GM10847 (cell line): ENCODE results near the gene JAZF1.

Source experiments
- POLR2A ChIP-seq: IDR thresholded peaks from 2 replicates; pipeline ENCODE4 v1.6.1; 2011; ENCODE audit not compliant: insufficient read length; ENCODE audit errors: extremely low read depth

The JAZF1 gene

GRCh38 chr7:27918503-27918902, 262.1 kb downstream of the JAZF1 start:
- TF ChIP-seq POLR2A = no peak

- TF ChIP-seq POLR2A = no peak
Measured at GRCh38 chr7:27917774-27918314, 262.8 kb downstream of the JAZF1 start.

GRCh38 chr7:27917119-27917518, 263.5 kb downstream of the JAZF1 start:
- no peak for TF ChIP-seq POLR2A

- TF ChIP-seq POLR2A = no peak
Measured at GRCh38 chr7:27916372-27916771, 264.2 kb downstream of the JAZF1 start.

- TF ChIP-seq POLR2A = no peak
Measured at GRCh38 chr7:27914409-27914808, 266.2 kb downstream of the JAZF1 start.

GRCh38 chr7:27912751-27913150, 267.8 kb downstream of the JAZF1 start:
- TF ChIP-seq POLR2A = no peak

GRCh38 chr7:27911920-27912319, 268.7 kb downstream of the JAZF1 start:
- no peak for TF ChIP-seq POLR2A

GRCh38 chr7:27910326-27910725, 270.3 kb downstream of the JAZF1 start:
- no peak for TF ChIP-seq POLR2A

GRCh38 chr7:27908534-27909165, 271.9 kb downstream of the JAZF1 start:
- TF ChIP-seq POLR2A = no peak

- TF ChIP-seq POLR2A = no peak
Measured at GRCh38 chr7:27906385-27907091, 274.1 kb downstream of the JAZF1 start.

GRCh38 chr7:27905951-27906350, 274.6 kb downstream of the JAZF1 start:
- no peak for TF ChIP-seq POLR2A

- no peak for TF ChIP-seq POLR2A
Measured at GRCh38 chr7:27901028-27901760, 279.4 kb downstream of the JAZF1 start.

- no peak for TF ChIP-seq POLR2A
Measured at GRCh38 chr7:27900006-27900405, 280.6 kb downstream of the JAZF1 start.

GRCh38 chr7:27899601-27900000, 281.0 kb downstream of the JAZF1 start:
- no peak for TF ChIP-seq POLR2A

- no peak for TF ChIP-seq POLR2A
Measured at GRCh38 chr7:27897441-27897847, 283.2 kb downstream of the JAZF1 start.

GRCh38 chr7:27897001-27897400, 283.6 kb downstream of the JAZF1 start:
- no peak for TF ChIP-seq POLR2A
